RWPE1 (cell line): ENCODE measurements around the gene SCAP.
"Not testable (repeated sequence)": the region's sequence is repeated elsewhere in the genome, so short reads cannot be mapped to it uniquely, and the experiment has no call there.

ENCODE experiments used
- CTCF ChIA-PET: fragments of 350-600 bp; sonication (Branson Sonifier 250); formaldehyde crosslinking; extraction: SDS; loops from one replicate; lab custom pipeline; 2021; lab: Yijun Ruan, JAX
- POLR2A ChIA-PET: fragments of 400-600 bp; formaldehyde crosslinking; extraction: SDS; loops from one replicate; lab custom pipeline; 2020; ENCODE audit warnings: antibody characterized with exemption; ENCODE audit not compliant: low non-redundant PET; lab: Yijun Ruan, JAX
- DNase-seq: peaks from one replicate; pipeline ENCODE4 v3.0.0; 2012; ENCODE audit warnings: low spot score
- H3K27ac ChIP-seq: fragments of 450-650 bp; 2 replicates; pipeline ENCODE4 v1.5.1; 2017
- TF ChIP-seq, protein P1 (sequence below): fragments of 450-650 bp; conservative IDR thresholded peaks from 2 replicates; pipeline ENCODE4 v1.5.1; 2017; ENCODE audit warnings: low read depth, mild to moderate bottlenecking

Gene SCAP

DNA sequence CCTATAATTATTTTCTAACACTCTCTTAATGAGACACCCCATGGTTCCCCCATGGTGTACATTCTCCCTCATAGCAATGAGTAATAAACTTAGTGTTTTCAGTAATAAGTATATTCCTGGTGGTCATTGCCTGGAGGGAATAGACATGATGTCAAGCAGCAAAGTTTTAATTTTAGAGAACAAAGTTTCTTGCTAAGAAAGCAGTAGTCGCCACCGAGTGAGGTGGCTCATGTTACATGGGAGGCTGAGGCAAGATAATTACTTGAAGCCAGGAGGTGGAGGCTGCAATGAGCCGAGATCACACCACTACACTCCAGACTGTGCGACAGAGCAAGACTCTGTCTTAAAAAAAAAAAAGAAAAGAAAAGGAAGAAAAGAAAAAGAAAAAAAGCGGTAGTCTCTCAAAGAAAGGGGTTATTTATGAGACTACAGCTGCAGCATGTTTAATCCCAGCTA is 40.2 kb upstream of the SCAP start:
- TF ChIP-seq, protein P1, sequence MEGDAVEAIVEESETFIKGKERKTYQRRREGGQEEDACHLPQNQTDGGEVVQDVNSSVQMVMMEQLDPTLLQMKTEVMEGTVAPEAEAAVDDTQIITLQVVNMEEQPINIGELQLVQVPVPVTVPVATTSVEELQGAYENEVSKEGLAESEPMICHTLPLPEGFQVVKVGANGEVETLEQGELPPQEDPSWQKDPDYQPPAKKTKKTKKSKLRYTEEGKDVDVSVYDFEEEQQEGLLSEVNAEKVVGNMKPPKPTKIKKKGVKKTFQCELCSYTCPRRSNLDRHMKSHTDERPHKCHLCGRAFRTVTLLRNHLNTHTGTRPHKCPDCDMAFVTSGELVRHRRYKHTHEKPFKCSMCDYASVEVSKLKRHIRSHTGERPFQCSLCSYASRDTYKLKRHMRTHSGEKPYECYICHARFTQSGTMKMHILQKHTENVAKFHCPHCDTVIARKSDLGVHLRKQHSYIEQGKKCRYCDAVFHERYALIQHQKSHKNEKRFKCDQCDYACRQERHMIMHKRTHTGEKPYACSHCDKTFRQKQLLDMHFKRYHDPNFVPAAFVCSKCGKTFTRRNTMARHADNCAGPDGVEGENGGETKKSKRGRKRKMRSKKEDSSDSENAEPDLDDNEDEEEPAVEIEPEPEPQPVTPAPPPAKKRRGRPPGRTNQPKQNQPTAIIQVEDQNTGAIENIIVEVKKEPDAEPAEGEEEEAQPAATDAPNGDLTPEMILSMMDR, result no peak
- ChIA-PET POLR2A (no interaction called here), CTCF (no interaction called here)
- DNase-seq, result no peak
- H3K27ac ChIP-seq, result no peak overlapping the region

DNA sequence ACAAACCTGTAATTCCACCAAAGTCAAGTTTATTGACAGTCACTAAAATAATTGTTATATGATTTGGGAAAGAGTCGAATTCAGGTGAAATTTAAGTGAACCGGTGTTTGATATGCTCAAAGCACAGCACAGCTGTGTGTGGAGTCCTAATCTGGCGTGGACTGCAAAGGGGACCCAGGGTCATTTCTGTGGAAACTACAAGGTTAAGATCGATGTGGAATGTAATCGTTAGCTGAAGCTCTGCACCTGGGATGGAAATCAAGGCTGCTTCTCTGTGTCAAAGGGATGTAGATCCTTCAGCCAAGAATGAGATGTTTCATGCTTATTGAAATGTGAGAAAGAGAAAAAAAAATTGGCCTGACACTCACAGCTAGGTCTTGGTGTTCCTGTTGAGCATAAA is 39.4 kb upstream of the SCAP start:
- POLR2A ChIA-PET, result no interaction called here

DNA sequence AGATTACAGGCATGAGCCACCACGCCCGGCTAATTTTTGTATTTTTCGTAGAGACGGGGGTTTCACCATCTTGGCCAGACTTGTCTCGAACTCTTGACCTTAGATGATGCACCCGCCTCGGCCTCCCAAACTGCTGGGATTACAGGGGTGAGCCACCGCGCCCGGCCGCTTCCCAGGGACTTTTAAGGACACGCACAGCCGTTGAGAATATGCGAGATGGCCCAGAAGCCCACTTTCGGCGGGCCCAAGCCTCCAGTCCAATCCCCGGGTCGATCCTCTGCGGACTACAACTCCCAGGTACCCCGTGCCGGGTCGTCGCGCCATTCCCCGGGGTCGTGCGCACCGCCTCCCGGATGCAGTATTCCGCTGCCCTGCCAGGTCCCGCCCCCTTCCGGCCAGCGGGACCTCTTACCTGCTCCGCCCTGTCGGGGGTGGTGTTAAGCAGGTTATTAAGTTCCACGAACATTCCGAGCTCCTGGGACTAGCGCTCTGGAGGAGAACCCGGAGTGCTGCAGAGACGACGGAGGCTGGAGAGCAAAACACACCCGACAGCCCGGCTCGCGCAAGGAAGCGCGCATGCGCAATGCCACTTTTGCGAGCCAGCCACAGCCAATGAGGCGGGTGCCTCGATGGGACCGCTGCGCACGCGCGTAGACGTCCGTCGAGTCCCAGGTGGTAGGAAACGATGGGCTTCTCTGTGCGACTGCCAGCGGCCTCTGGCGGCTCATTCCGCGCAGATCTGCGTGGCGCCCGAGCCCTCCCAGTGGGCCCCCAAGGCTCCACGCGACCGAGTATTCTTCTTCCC is 37.6 kb upstream of the SCAP start, which contains the start of gene ELP6:
TSS of gene ELP6 (minus strand) at position 588 of the 805 bp plus-strand sequence. CDS start at position 466, 122 bp downstream.
- CTCF ChIA-PET, result interaction anchor here (0.7 kb wide), 1 partner anchor 50 kb away, joined by 3 read pairs; no protein-coding TSS in a partner anchor
- DNase-seq, result peak; percentile 91
- H3K27ac ChIP-seq, result peak within 1 kb of the TSS; percentile 100
- POLR2A ChIA-PET, result interaction anchor here (0.7 kb wide), 1 partner anchor 273 kb away, joined by 13 read pairs; no protein-coding TSS in a partner anchor
- TF ChIP-seq, protein P1, result peak; percentile 58

More for the DNA sequence above, 39.4 kb upstream of the SCAP start:
- CTCF ChIA-PET, result interaction anchor here (0.6 to 0.7 kb wide), 2 partner anchors 55 to 265 kb away, joined by 3 to 4 read pairs; no protein-coding TSS in a partner anchor
- H3K27ac ChIP-seq, result no peak overlapping the region
- DNase-seq, result no peak
- TF ChIP-seq, protein P1, result no peak

DNA sequence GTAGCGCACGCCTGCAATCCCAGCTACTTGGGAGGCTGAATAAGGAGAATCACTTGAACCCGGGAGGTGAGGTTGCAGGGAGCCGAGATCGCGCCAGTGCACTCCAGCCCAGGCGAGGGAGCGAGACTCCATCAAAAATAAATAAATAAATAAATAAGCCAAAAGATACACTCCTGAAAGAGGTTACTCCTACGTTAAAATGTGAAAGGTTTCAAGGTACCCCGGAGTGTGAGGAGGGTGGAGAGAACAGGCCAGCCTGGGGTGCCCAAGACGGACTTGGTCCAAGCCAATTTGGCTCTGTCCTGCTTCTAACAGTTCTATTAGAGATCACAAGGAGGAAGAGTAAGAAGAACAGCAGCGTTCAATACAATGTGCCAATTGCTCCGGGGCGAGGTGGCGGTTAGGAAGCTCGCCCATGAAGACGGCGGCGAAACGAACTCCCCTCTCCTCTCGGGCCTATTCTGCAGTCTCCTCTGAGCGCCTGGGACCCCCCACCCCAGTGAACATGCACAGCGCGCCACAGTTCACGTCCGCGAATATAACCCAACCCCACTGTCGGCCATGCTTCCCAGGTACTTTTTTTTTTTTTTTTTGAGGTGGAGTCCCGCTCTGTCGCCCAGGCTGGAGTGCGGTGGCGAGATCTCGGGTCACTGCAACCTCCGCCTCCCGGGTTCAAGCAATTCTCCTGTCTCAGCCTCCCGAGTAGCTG is 36.8 kb upstream of the SCAP start:
- POLR2A ChIA-PET, result interaction anchor here (0.7 kb wide), 1 partner anchor 274 kb away, joined by 13 read pairs; no protein-coding TSS in a partner anchor
- TF ChIP-seq, protein P1, result no peak
- H3K27ac ChIP-seq, result peak overlapping the region; percentile 100
- CTCF ChIA-PET, result no interaction called here
- DNase-seq, result no peak

- CTCF ChIA-PET, POLR2A ChIA-PET, DNase-seq, H3K27ac ChIP-seq: not testable (repeated sequence)
Observed at GRCh38 chr3:47505267-47505666, 29.5 kb upstream of the SCAP start.

GRCh38 chr3:47504113-47504512 is 28.4 kb upstream of the SCAP start:
- TF ChIP-seq, protein P1, result no peak
- POLR2A ChIA-PET, result no interaction called here
- H3K27ac ChIP-seq, result 0 out of 2 replicates have a peak overlapping the region, but pooled peaks have one; percentile 8
- DNase-seq, result no peak
- CTCF ChIA-PET, result no interaction called here
